ENCODE measurements around the gene TMEM82. TPM values are rescaled to one million over a fixed set of nuclear protein-coding genes. Genes with fewer than 3 reads are reported as not detected.
"Not testable (repeated sequence)": the region's sequence is repeated elsewhere in the genome, so short reads cannot be mapped to it uniquely, and the experiment has no call there.

Gene TMEM82
- total RNA-seq, 1 donor from 2014 or later = not detected

- Histone ChIP-seq H3K4me3 (ENCODE audit: insufficient read depth, low read depth, low read length) (no peak overlapping the region), H4K20me1 (ENCODE audit: insufficient read depth, low read length) (peaks cover 67% of the 10 kb centered on the region), H3K27ac (ENCODE audit: low read depth, low read length) (no peak overlapping the region), H3K4me1 (ENCODE audit: insufficient read depth, low read length) (no peaks in the 10 kb centered on the region), H2AFZ (ENCODE audit: low read depth, low read length) (no peak overlapping the region), H3K9ac (ENCODE audit: low read length) (no peak overlapping the region), H3K36me3 (ENCODE audit: insufficient read depth, low read length) (no peaks in the 10 kb centered on the region), H3K4me2 (ENCODE audit: low read length) (peak overlapping the region; percentile 11), H3K79me2 (ENCODE audit: insufficient read depth, low read length) (peaks cover 77% of the 10 kb centered on the region), H3K27me3 (ENCODE audit: insufficient read depth, low read length) (no peaks in the 10 kb centered on the region), H3K9me3 (ENCODE audit: insufficient read depth, low read depth, low read length) (no peaks in the 10 kb centered on the region)
- FAIRE-seq = no peak
- Mint-ChIP-seq H3K27me3 (ENCODE audit: low read depth, unreplicated experiment) (no peaks in the 10 kb centered on the region), H3K27ac (ENCODE audit: unreplicated experiment) (no peak overlapping the region), H3K4me1 (ENCODE audit: low read depth, unreplicated experiment) (peaks cover 8% of the 10 kb centered on the region), H3K4me3 (ENCODE audit: unreplicated experiment) (no peak overlapping the region), H3K9me3 (ENCODE audit: unreplicated experiment) (no peaks in the 10 kb centered on the region), H3K36me3 (ENCODE audit: low read depth, unreplicated experiment) (peaks cover 6% of the 10 kb centered on the region)
- no peak for TF ChIP-seq EZH2 (IDR thresholded peaks at IDR 0.05; ENCODE audit: insufficient read depth, low read length)
- no peak for TF ChIP-seq CTCF (IDR thresholded peaks at IDR 0.05; ENCODE audit: insufficient read depth, low read depth, low read length)
- no peak for DNase-seq (ENCODE audit: low read depth)
These were observed 45.3 kb upstream of the TMEM82 start for GRCh38 chr1:15696956-15697521.

GRCh38 chr1:15698201-15698600, 44.1 kb upstream of the TMEM82 start:
- TF ChIP-seq EZH2 (IDR thresholded peaks at IDR 0.05; ENCODE audit: insufficient read depth, low read length) (no peak), CTCF (IDR thresholded peaks at IDR 0.05; ENCODE audit: insufficient read depth, low read depth, low read length) (no peak)
- peaks cover 69% of the 10 kb centered on the region for H4K20me1 ChIP-seq (ENCODE audit: insufficient read depth, low read length)
- peaks cover 78% of the 10 kb centered on the region for H3K79me2 ChIP-seq (ENCODE audit: insufficient read depth, low read length)
- H3K4me2 ChIP-seq (ENCODE audit: low read length) = no peak overlapping the region
- peaks cover 11% of the 10 kb centered on the region for H3K4me1 Mint-ChIP-seq (ENCODE audit: low read depth, unreplicated experiment)
- no peak overlapping the region for H2AFZ ChIP-seq (ENCODE audit: low read depth, low read length)
- no peak overlapping the region for H3K4me3 Mint-ChIP-seq (ENCODE audit: unreplicated experiment)
- H3K4me1 ChIP-seq (ENCODE audit: insufficient read depth, low read length) = peaks cover 5% of the 10 kb centered on the region
- H3K9me3 ChIP-seq (ENCODE audit: insufficient read depth, low read depth, low read length) = no peaks in the 10 kb centered on the region
- no peaks in the 10 kb centered on the region for H3K36me3 ChIP-seq (ENCODE audit: insufficient read depth, low read length)
- no peak for FAIRE-seq
- peaks cover 6% of the 10 kb centered on the region for H3K36me3 Mint-ChIP-seq (ENCODE audit: low read depth, unreplicated experiment)
- H3K4me3 ChIP-seq (ENCODE audit: insufficient read depth, low read depth, low read length) = no peak overlapping the region
- H3K27ac ChIP-seq (ENCODE audit: low read depth, low read length) = no peak overlapping the region
- H3K27me3 Mint-ChIP-seq (ENCODE audit: low read depth, unreplicated experiment) = no peaks in the 10 kb centered on the region
- no peaks in the 10 kb centered on the region for H3K9me3 Mint-ChIP-seq (ENCODE audit: unreplicated experiment)
- no peak overlapping the region for H3K9ac ChIP-seq (ENCODE audit: low read length)
- H3K27ac Mint-ChIP-seq (ENCODE audit: unreplicated experiment) = no peak overlapping the region
- no peaks in the 10 kb centered on the region for H3K27me3 ChIP-seq (ENCODE audit: insufficient read depth, low read length)
- no peak for DNase-seq (ENCODE audit: low read depth)

GRCh38 chr1:15699321-15699720, 43.0 kb upstream of the TMEM82 start:
- not testable (repeated sequence) for H3K36me3 Mint-ChIP-seq (ENCODE audit: low read depth, unreplicated experiment); H3K4me3 Mint-ChIP-seq (ENCODE audit: unreplicated experiment); H3K27ac Mint-ChIP-seq (ENCODE audit: unreplicated experiment); H3K27ac ChIP-seq (ENCODE audit: low read depth, low read length); H3K4me3 ChIP-seq (ENCODE audit: insufficient read depth, low read depth, low read length); FAIRE-seq; H3K27me3 Mint-ChIP-seq (ENCODE audit: low read depth, unreplicated experiment); H3K27me3 ChIP-seq (ENCODE audit: insufficient read depth, low read length); H2AFZ ChIP-seq (ENCODE audit: low read depth, low read length); H3K9me3 ChIP-seq (ENCODE audit: insufficient read depth, low read depth, low read length); H3K9ac ChIP-seq (ENCODE audit: low read length); DNase-seq (ENCODE audit: low read depth); H3K9me3 Mint-ChIP-seq (ENCODE audit: unreplicated experiment); H3K4me2 ChIP-seq (ENCODE audit: low read length); H3K36me3 ChIP-seq (ENCODE audit: insufficient read depth, low read length)
- peaks cover 21% of the 10 kb centered on the region for H3K4me1 Mint-ChIP-seq (ENCODE audit: low read depth, unreplicated experiment)
- H3K4me1 ChIP-seq (ENCODE audit: insufficient read depth, low read length) = peaks cover 17% of the 10 kb centered on the region
- H4K20me1 ChIP-seq (ENCODE audit: insufficient read depth, low read length) = peaks cover 62% of the 10 kb centered on the region
- H3K79me2 ChIP-seq (ENCODE audit: insufficient read depth, low read length) = peaks cover 70% of the 10 kb centered on the region

Measured in astrocyte (in vitro differentiated cells and primary cell).